Islet precursor cell (in vitro differentiated cells): Measurements from ENCODE around the gene CHIC2.

Experiments
- DNase-seq: peaks from one replicate; pipeline ENCODE4 v3.0.0-alpha.2; 2018

Gene CHIC2

GRCh38 chr4:53997898-53998297 is 66.5 kb downstream of the CHIC2 start:
- no peak for DNase-seq

DNA sequence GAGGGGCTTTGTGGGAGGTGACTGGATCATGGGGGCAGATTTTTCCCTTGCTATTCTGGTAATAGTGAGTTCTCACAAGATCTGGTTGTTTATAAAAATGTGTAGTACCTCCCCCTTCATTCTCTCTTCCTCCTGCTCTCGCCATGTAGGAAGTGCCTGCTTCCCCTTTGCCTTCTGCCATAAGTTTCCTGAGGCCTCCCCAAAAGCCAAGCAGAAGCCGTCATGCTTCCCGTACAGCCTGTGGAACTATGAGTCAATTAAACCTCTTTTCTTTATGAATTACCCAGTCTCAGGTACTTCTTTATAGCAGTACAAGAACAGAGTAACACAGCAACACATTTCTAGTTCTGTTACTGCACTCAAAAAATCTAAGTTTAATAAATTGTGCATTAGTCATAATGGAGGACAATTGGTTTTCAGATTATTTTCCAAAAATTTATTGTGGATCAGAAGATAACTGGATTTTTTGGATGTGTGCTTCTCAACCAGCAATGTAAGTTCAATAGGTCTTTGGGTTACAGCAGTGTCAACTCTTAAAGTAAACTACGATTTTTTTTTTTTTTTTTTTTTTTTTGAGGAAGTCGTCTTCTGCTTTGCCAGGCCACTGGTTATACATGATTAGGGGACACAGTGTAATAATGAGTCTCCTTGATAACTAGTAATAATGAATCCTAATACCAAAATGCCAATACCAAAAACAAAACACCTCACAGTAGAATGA is 69.9 kb downstream of the CHIC2 start:
- DNase-seq = no peak

- DNase-seq = no peak
These were observed 71.6 kb downstream of the CHIC2 start for GRCh38 chr4:53992785-53993184.

DNA sequence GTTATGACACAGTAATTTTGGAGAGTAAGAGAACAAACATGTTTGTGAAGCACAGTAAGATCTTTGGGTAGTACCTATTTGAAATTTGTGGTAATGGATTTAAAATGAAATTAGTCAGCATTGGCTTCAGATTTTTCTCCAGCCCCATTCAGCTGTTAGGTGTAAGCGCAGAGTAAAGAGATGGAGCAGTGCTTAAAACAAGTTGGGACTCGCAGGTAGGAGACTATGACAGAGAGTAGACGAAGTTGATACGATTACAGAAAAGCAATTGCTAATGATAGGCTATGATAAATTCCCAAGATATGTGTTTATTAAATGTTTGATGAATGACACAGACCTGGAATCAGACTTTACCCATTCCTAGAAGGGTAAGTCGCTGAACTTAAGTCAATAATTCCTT is 72.6 kb downstream of the CHIC2 start:
- DNase-seq = no peak

DNA sequence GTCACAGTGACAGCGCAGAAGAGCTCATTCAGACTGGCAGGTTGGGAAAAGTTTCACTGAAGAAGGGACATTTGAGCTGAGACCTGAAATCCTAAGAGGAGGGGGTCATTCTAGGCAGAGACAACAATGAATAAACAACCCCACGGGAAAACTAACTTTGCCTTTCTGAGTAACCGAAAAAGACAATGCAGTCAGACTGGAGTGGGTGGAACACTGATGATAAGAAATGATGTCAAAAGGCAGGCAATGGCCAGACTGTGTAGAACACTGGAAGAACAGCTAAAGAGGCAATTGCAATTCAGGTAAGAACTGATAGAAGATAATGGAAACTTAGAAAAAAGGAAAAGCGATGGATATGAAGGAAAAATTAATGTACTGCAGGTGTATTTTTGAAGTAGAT is 73.8 kb downstream of the CHIC2 start:
- DNase-seq = no peak

DNA sequence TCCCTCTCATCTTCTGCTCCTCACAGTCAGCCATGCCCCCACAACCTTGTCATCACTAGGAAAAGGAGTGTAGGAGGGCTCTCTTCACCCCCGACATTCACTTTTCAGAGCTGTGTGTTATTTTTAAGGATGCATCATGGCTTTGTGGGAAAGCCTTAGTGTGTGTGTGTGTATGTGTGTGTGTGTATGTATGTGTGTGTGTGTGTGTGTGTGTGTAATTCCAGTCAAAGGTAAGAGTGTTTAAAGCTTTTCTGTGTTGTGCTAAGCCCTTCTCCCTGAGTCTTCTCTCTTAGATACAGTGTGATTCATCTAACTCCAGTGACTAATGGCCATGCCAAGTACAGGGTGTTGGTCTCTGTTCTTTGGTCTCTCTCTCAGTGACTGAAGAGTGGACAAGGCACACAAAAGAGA is 76.6 kb downstream of the CHIC2 start:
- no peak for DNase-seq

DNA sequence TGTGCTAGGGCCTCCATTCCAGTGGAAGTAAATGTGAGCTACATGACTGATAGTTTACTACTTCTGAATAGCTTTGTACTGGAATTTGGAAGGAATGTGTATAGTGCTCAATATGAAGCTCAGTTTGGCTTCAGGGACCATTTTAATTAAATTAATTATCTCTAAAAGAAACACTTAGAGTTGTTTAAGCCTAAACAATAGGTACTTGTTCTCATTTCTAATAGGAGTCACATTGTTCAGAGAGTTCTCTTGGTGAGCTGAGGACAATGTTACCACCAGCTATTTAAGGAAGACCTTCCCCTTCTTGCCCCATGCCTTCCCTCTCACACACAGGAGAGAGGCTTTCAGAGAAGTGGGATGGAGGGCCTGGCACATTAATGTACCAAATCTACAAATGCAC is 78.3 kb downstream of the CHIC2 start:
- no peak for DNase-seq

GRCh38 chr4:53981567-53981966 is 82.8 kb downstream of the CHIC2 start:
- no peak for DNase-seq

- DNase-seq = no peak
These were observed 83.3 kb downstream of the CHIC2 start for GRCh38 chr4:53981066-53981465.

DNA sequence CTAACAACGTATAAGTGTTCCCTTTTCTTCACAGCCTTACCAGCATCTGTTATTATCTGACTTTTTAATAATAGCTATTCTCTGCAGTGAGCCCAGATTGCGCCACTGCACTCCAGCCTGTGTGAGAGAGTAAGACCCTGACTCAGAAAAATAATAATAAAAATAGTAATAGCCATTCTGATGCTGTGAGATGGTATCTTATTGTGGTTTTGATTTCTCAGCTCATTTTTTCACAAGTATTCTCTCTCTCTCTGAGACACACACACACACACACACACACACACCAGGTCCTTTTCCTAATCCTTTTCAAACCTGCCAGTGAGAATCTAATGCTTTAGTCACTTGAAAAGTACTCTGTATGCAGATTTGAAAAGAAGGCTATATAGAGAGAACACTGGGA is 89.8 kb downstream of the CHIC2 start:
- DNase-seq = no peak

GRCh38 chr4:53967986-53968385 is 96.4 kb downstream of the CHIC2 start:
- no peak for DNase-seq

DNA sequence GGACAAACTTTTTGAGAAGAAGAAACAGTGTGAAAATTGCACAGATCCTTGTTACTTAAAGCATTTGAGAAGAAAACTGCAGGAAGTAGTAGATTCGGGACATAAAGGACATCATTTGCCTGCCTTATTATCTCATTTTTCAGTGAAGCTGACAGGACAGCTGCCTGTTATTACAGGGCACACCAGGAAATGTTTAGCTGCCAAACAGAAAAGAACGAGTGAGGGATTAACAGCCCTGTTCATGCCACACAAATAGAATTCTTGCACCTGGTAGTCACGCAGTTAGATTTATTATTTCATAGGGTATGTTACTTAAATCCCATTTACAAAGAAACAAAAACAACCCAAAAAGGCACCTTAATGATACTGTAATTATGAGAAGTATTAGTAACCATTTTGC is 100.6 kb downstream of the CHIC2 start:
- DNase-seq = peak; percentile 3

- DNase-seq = peak; percentile 46
These were observed 101.1 kb downstream of the CHIC2 start for GRCh38 chr4:53963336-53963735.

GRCh38 chr4:53962516-53963225 is 101.7 kb downstream of the CHIC2 start:
- DNase-seq = peak; percentile 96

- no peak for DNase-seq
These were observed 103.1 kb downstream of the CHIC2 start for GRCh38 chr4:53961351-53961750.

- DNase-seq = peak; percentile 55
These were observed 103.6 kb downstream of the CHIC2 start for GRCh38 chr4:53960843-53961242.
